ENCODE results near the gene MICAL1. TPM values are rescaled to one million over a fixed set of nuclear protein-coding genes. Genes with fewer than 3 reads are reported as not detected.

Gene MICAL1
- polyA plus RNA-seq, 2 of the 4 experiments (the other 2 are of a cell fraction), result 14.1 to 16.9 TPM

DNA sequence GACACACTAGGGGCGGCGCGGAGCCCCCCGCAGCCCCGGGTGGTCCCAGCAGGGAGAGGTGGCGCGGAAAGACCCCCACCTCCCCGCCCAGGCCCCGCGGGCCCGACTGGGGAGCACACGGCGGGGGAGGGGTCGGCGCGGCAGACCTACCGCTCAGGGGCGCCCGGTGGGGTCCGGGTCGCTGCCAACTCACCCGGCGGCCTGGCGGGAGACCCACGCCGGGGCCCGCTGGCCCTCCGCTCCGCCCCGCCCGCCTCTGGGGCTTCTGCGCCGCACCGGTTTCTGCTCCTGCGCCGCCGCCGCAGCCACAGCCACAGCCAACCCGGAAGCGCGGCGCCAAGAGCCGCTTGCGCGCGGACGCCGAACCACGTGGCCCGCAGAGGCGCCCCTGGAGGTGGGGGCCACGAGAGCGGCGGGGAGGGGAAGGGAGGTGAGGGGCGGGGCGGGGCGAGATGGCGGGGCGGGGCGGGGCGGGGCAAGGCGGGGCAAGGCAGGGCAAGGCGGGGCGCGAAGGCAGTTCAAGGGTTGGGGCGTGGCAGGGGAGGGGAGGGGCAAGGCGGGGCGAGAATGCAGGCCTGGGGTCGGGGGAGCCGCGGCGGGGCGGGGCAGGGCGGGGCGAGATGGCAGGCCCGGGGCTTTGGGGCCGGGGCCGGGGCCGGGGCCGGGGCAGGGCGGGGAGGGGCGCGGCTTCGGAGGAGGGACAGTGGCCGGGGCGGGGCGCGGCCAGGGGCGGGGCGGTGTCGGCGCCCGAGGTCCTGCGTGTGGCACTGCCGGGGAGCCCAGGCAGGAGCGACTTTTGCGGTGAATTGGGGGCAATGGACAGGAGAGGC lies 27.5 kb upstream of the MICAL1 start, which contains the start of gene ZBTB24:
ZBTB24 (minus strand) TSS at position 315 of the 830 bp plus-strand sequence. CDS start 1,193 bp downstream, outside the sequence.
- Histone ChIP-seq H3K4me3 (peak within 1 kb of the TSS; percentile 85), H3K4me1 (peaks cover 42% of the 10 kb centered on the region; the same call in 2 of the 3 replicates), H3K27ac (peak within 1 kb of the TSS; percentile 89 to 100), H3K9me3 (no peaks in the 10 kb centered on the region), H3K4me2 (peak within 1 kb of the TSS; percentile 78)
- CTCF ChIA-PET, result no interaction called here
- 0% methylated on average over 6 of the region's 97 CpGs for WGBS (ENCODE audit: missing lambda C conversion rate)
- TF ChIP-seq, protein P1, sequence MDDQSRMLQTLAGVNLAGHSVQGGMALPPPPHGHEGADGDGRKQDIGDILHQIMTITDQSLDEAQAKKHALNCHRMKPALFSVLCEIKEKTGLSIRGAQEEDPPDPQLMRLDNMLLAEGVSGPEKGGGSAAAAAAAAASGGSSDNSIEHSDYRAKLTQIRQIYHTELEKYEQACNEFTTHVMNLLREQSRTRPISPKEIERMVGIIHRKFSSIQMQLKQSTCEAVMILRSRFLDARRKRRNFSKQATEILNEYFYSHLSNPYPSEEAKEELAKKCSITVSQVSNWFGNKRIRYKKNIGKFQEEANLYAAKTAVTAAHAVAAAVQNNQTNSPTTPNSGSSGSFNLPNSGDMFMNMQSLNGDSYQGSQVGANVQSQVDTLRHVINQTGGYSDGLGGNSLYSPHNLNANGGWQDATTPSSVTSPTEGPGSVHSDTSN (IDR thresholded peaks at IDR 0.05), result no peak
- TF ChIP-seq PHF8 (IDR thresholded peaks at IDR 0.05; ENCODE audit: borderline replicate concordance, low read depth) (peak; percentile 76; the same call in 1 of the 2 replicates), BCL3 (IDR thresholded peaks at IDR 0.05) (0 out of 3 replicates have a peak, but pooled peaks have one; percentile 58), E2F6 (IDR thresholded peaks at IDR 0.05; ENCODE audit: borderline replicate concordance, low read depth) (peak; percentile 44; the same call in 1 of the 2 replicates), MYC (IDR thresholded peaks at IDR 0.05; ENCODE audit: borderline replicate concordance, low read length) (0 out of 2 replicates have a peak, but pooled peaks have one; percentile 47), CBX2 (IDR thresholded peaks at IDR 0.05; ENCODE audit: borderline replicate concordance, low read depth) (no peak), POLR2A (IDR thresholded peaks at IDR 0.05; ENCODE audit: low read length) (peak; percentile 62), MAFK (IDR thresholded peaks at IDR 0.05; ENCODE audit: partially characterized antibody) (no peak), JUN (IDR thresholded peaks at IDR 0.05) (peak in 1 of 2 experiments; percentile 68; a peak in 3 of 5 replicates), MAZ (IDR thresholded peaks at IDR 0.05; ENCODE audit: borderline replicate concordance, low read depth, low read length) (peak; percentile 68; the same call in 1 of the 2 replicates)
- TF ChIP-seq, protein P2, sequence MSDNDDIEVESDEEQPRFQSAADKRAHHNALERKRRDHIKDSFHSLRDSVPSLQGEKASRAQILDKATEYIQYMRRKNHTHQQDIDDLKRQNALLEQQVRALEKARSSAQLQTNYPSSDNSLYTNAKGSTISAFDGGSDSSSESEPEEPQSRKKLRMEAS (IDR thresholded peaks at IDR 0.05), result peak; percentile 72
- FAIRE-seq (no peak), DNase-seq (ENCODE audit: low read depth in 1 of 2, low spot score in 1 of 2) (peak; percentile 52 to 86), ATAC-seq (peak; percentile 89 to 94)
- POLR2A ChIA-PET, result no interaction called here

DNA sequence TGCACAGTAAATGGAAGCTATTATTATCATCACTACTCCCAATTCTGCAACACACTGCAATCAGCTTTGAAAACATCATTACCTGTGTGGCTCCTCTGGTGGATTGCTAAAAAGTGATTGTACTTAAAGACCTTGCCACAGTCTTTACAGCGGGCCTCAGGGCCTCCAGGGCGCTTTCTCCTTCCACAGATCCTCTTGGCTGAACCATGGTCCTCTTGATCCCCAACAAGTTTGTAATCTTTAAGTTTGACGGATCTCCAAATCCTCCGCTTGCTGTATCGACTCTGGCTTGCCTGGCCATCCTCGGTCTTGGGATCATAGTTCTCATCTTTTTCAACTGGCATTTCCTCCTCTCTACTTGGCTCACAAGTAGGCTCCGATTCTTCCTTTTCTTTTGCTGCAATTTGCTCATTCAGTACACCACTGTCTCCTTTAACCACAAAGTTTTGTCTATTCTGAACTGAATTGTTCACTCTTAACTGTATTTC lies 25.5 kb upstream of the MICAL1 start:
- ATAC-seq (no peak), DNase-seq (ENCODE audit: low read depth in 1 of 2, low spot score in 1 of 2) (no peak), FAIRE-seq (no peak)
- TF ChIP-seq GATA3 (IDR thresholded peaks at IDR 0.05; ENCODE audit: borderline replicate concordance), result no peak
- no peak for TF ChIP-seq KDM1A (IDR thresholded peaks at IDR 0.05; ENCODE audit: low read depth)
- TF ChIP-seq HEYL (CRISPR knock-in tag; IDR thresholded peaks at IDR 0.05), result no peak
- TF ChIP-seq FOSL2 (IDR thresholded peaks at IDR 0.05), result no peak
- no peak for TF ChIP-seq FOSL2 (CRISPR knock-in tag; IDR thresholded peaks at IDR 0.05)
- TF ChIP-seq RNF2 (IDR thresholded peaks at IDR 0.05; ENCODE audit: borderline replicate concordance, low read depth), result no peak
- no peak for TF ChIP-seq SREBF2 (IDR thresholded peaks at IDR 0.05)
- no peak for TF ChIP-seq ZSCAN20 (CRISPR knock-in tag; IDR thresholded peaks at IDR 0.05)
- TF ChIP-seq E2F6 (IDR thresholded peaks at IDR 0.05; ENCODE audit: borderline replicate concordance, low read depth), result no peak
- TF ChIP-seq JUNB (IDR thresholded peaks at IDR 0.05), result no peak
- 97% methylated on average over 7 of the region's 7 CpGs for WGBS (ENCODE audit: missing lambda C conversion rate)
- POLR2A ChIA-PET, result no interaction called here
- Histone ChIP-seq H3K9me3 (no peaks in the 10 kb centered on the region), H3K4me1 (peaks cover 47% of the 10 kb centered on the region; the same call in 2 of the 3 replicates), H3K4me3 (no peak overlapping the region), H3K27ac (no peak overlapping the region), H3K4me2 (peak overlapping the region; percentile 78)
- CTCF ChIA-PET, result no interaction called here

Measured in A549 (cell line).